Measurements from ENCODE around the gene ASCC1.

DNA sequence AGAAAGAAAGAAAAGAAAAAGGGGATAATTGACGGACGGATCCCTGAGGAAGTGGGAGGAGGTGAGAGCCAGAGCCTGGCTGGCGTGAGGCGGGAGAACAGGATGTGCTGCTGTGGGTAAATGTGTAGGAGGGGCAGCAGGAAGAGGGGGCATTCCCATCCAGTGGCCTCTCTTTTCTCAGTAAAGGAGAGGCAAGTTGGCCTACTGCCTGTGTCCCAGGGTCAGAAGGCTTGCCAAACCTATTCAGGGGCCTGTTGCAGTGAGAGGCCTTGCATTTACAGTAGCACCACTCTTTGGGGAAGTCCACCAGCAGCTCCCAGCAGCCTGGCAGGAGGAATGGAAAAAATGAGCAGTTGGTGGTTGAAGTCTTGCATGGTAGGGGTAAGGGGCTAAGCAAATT, 26.6 kb upstream of the ASCC1 start:
- TF ChIP-seq, protein P1, sequence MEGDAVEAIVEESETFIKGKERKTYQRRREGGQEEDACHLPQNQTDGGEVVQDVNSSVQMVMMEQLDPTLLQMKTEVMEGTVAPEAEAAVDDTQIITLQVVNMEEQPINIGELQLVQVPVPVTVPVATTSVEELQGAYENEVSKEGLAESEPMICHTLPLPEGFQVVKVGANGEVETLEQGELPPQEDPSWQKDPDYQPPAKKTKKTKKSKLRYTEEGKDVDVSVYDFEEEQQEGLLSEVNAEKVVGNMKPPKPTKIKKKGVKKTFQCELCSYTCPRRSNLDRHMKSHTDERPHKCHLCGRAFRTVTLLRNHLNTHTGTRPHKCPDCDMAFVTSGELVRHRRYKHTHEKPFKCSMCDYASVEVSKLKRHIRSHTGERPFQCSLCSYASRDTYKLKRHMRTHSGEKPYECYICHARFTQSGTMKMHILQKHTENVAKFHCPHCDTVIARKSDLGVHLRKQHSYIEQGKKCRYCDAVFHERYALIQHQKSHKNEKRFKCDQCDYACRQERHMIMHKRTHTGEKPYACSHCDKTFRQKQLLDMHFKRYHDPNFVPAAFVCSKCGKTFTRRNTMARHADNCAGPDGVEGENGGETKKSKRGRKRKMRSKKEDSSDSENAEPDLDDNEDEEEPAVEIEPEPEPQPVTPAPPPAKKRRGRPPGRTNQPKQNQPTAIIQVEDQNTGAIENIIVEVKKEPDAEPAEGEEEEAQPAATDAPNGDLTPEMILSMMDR (IDR thresholded peaks at IDR 0.05; ENCODE audit: borderline replicate concordance, extremely low read depth, low read length, poor library complexity, severe bottlenecking): no peak
- TF ChIP-seq EZH2 (IDR thresholded peaks at IDR 0.05; ENCODE audit: borderline replicate concordance, low read depth, low read length, severe bottlenecking): no peak

Data from DND-41 (cell line).